Vagina (tissue), 2 donors: ENCODE results near the gene B4GALT5.

Experiments
- POLR2A ChIP-seq, 2 donors: fragments of 450-650 bp; IDR thresholded peaks; one replicate each; pipeline ENCODE4 v1.6.1; 2017; ENCODE audit warnings: antibody characterized with exemption in 2 of 2, mild to moderate bottlenecking in 2 of 2, moderate library complexity in 2 of 2
- POLR2AphosphoS5 ChIP-seq, 2 donors: sonication (generic); formaldehyde crosslinking; IDR thresholded peaks; one replicate each; pipeline ENCODE4 v1.9.0; 2017; ENCODE audit warnings: antibody characterized with exemption in 2 of 2, mild to moderate bottlenecking in 2 of 2, low read depth in 1 of 2; ENCODE audit not compliant: insufficient read depth in 1 of 2
- TF ChIP-seq, protein P1 (sequence below), 3 experiments: fragments of 450-650 bp in 2 of 3; fragments of 200-600 bp in 1 of 3; sonication (generic) in 1 of 3; IDR thresholded peaks; one replicate each; pipeline ENCODE4 v1.5.1; 2017 to 2019; ENCODE audit warnings: antibody characterized with exemption in 3 of 3, mild to moderate bottlenecking in 2 of 3, moderate library complexity in 2 of 3

DNA sequence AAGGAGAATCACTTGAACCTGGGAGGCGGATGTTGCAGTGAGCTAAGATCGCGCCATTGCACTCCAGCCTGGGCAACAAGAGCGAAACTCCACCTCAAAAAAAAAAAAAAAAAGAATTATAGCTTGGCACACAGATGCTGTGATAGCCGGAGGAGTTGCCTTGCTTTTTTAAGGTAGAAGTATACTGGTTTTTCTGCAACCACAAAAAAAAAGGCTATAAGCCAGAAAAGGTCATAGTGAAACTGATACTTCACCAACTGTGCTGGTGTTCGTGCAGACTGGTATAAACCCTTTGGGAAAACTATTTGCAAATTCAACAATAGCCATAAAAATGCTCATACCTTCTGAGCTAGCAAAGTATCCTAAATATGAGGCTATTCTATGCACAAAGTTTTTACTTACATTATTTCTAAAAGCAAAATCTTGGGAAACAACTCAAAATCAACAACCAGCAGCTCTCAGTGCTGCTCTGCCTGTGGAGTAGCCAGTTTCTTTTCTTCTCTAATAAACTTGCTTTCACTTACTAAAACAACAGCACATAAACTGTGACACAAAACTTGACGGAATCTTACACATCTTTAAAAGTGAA is 44.0 kb downstream of the B4GALT5 start:
- TF ChIP-seq, protein P1, sequence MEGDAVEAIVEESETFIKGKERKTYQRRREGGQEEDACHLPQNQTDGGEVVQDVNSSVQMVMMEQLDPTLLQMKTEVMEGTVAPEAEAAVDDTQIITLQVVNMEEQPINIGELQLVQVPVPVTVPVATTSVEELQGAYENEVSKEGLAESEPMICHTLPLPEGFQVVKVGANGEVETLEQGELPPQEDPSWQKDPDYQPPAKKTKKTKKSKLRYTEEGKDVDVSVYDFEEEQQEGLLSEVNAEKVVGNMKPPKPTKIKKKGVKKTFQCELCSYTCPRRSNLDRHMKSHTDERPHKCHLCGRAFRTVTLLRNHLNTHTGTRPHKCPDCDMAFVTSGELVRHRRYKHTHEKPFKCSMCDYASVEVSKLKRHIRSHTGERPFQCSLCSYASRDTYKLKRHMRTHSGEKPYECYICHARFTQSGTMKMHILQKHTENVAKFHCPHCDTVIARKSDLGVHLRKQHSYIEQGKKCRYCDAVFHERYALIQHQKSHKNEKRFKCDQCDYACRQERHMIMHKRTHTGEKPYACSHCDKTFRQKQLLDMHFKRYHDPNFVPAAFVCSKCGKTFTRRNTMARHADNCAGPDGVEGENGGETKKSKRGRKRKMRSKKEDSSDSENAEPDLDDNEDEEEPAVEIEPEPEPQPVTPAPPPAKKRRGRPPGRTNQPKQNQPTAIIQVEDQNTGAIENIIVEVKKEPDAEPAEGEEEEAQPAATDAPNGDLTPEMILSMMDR (IDR thresholded peaks at IDR 0.05), result no peak
- TF ChIP-seq POLR2AphosphoS5 (IDR thresholded peaks at IDR 0.05; ENCODE audit: insufficient read depth in 1 of 2, low read depth in 1 of 2), result no peak
- no peak for TF ChIP-seq POLR2A (IDR thresholded peaks at IDR 0.05)
